HG03439 (cell line): ENCODE results near the gene SH2D3A.
"Not testable (repeated sequence)": the region's sequence is repeated elsewhere in the genome, so short reads cannot be mapped to it uniquely, and the experiment has no call there.

Experiments used
- ATAC-seq: cut with Tn5 transposase; IDR thresholded peaks from one replicate; pipeline ENCODE4 v1.9.1; 2021; ENCODE audit warnings: mild to moderate bottlenecking, moderate library complexity; ENCODE audit not compliant: unreplicated experiment

The SH2D3A gene

DNA sequence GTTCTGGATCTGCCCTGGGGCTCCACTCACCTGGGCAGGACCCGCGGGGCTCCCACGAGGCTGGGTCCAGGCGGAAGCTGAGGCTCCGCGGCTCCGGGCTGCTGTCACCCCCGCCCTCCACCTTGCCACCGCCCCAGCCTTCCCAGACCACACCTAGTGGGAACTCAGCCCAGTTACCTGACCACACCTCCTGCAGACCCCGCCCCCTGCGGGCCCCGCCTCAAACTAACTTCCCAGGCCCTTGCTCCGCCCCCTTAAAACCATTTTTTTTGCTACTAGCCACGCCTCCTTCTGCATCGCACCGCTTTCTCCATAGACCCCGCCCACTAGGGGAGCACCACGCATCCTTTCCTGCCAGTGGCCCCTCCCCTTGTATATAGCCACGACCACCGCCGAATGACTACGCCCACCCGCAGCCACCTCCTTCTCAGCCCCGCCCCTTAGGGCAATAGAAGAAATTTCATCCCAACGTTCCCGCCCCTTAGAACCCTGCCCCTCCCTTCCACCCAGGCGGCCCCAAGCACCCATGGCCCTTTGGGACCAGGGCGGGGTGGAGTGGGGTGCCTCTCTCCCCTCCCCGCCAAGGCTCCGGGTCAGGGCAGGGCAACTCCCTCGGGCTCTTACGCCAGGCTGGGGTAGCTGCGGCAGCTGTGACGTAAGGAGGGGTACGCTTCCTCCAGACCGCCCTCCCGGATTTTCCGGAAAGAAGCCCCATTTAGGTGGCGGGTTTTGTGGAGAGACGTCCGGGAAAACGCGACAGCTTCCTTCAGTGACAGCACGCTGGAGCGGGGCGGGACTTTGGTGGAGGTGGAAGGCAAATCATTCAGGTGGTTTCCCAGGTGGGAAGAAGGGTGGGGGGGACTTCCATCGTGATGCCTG is at the start of gene SH2D3A:
SH2D3A (minus strand) TSS at position 79 of the 879 bp plus-strand sequence. CDS start 3,687 bp downstream, outside the sequence.
- peak; percentile 57 for ATAC-seq

DNA sequence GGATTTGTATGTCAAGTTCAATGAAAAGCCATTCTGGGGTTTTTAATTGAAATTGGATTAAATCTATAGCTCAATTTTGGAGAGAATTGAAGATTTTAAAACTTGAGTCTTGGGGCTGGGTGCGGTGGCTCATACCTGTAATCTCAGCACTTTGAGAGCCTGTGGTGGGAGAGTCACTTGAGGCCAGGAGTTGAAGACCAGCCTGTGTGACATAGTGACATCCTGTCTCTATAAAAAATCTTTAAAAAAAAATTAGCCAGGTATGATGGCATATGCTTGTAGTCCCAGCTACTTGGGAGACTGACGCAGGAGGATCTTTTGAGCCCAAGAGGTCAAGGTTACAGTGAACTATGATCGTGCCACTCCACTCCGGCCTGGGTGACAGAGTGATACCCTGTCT is 46.4 kb upstream of the SH2D3A start:
- ATAC-seq = no peak

DNA sequence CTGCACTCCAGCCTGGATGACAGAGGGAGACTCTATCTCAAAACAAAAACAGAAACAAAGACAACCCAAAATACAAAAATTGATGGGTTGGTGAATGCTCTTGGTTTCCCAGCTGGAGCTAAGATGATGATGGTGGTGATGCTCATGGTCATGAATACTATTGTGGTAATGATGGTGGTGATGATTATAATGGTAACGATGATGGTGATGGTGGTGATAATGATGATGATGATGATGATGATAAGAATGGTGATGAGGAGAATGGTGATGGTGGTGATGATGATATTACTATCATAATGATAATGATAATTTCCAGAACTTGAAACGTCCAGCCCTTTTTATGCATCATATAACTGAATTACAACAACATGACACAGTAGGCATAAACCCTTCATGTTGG is 45.4 kb upstream of the SH2D3A start:
- no peak for ATAC-seq

GRCh38 chr19:6811906-6812305 is 44.7 kb upstream of the SH2D3A start:
- ATAC-seq = no peak

GRCh38 chr19:6811378-6811777 is 44.1 kb upstream of the SH2D3A start:
- ATAC-seq = no peak

DNA sequence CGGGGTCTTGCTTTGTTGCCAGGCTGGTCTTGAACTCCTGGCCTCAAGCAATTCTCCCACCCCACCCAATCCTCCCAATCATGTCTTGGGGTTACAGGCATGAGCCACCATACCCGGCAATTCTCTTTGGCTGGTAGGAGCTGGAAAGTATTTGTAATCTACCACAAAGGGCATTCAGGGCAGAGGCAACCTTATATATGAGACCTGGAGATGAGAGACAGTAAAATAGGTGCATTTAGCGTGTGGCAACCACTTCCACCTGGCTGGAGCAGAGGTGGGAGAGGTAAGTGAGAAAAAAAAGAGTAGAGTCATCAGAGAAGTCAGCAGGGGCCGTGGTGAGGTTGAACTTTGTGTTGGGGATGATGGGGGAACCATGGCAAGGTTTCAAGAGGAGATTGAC is 42.0 kb upstream of the SH2D3A start:
- ATAC-seq = no peak

DNA sequence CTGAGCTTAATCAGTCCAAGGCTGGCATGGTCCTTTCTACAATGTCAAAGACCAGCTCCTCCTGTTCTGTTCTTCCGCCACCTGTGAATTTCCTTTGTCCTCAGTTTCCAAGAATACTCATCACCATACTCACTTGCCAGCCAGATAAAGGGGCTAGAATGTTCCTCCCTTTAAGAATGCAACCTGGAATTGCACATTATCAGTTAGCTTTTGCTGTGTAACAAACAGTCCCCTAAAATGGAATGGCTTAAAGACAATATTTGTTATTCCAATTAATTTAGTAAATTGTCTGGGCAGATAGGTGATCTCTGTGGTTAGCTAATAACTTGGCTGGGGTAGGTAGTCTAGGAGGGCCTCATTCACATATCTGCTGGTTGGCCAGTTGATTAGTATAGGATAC is 41.3 kb upstream of the SH2D3A start:
- ATAC-seq = no peak

GRCh38 chr19:6807291-6807690 is 40.1 kb upstream of the SH2D3A start:
- no peak for ATAC-seq

- no peak for ATAC-seq
These were observed 39.3 kb upstream of the SH2D3A start for GRCh38 chr19:6806488-6806887.

DNA sequence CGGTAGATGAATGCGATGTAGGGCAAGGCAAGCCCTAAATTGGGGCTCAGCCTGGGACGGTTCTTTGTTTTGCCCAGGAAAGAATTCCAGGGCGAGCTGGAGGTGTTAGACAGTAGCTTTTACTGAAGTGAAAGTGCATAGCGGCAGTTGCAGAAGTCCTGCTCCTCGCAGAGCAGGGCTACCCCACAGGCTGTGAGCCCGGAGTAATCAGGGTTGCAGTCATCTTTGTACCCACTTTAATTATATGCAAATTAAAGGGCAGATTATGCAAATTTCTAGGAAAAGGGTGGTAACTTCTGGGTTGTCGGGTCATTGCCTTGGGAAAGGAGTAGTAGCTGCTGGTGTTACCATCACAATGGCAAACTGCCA is 35.8 kb upstream of the SH2D3A start:
- no peak for ATAC-seq

GRCh38 chr19:6802336-6803035 is 35.3 kb upstream of the SH2D3A start:
- no peak for ATAC-seq

DNA sequence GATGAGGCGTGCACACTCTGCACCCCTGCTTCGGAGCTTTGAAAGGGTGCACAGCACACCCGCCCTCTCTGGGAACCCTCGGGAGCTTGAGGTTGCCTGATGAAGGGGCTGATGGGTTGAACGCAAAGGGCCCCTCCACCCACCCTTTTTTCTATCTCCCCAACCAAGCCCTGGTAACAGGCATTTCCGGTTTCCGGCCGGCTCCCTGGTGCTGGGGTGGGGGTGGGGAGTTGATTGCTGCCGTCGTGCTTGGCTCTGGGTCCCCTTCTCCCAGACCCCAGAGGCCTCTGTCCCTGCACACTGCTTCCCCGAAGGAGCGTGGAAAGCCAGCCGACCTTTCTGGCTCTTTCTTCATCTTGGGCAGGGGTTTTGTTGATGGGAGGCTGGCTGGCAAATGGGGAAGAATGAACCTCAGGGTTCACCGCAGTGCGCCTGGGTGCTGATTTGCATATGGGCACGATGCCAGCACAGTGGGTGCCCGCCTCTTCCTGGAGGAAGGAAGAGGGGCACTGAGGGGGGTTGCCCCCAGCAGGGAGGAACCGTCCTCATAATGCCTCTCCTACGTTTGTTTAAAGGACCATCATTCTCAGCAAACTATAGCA is 34.4 kb upstream of the SH2D3A start:
- ATAC-seq = peak; percentile 49

GRCh38 chr19:6800991-6801484 is 33.8 kb upstream of the SH2D3A start:
- no peak for ATAC-seq

- not testable (repeated sequence) for ATAC-seq
These were observed 33.0 kb upstream of the SH2D3A start for GRCh38 chr19:6800160-6800790.

DNA sequence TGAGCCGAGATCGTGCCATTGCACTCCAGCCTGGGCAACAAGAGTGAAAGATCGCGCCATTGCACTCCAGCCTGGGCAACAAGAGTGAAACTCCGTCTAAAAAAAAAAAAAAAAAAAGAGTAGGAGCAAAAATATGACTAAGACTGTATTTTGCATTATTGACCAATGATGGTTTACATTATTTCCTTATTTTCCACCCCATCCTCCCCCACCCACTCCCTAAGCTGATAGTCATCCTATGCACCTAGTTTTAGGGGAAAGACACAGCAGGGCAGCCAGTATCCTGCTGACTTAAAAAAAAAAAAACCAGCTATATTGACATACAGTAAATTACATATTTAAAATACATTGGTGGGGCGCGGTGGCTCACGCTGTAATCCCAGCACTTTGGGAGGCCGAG is 30.4 kb upstream of the SH2D3A start:
- ATAC-seq = no peak

GRCh38 chr19:6796278-6796677 is 29.0 kb upstream of the SH2D3A start:
- no peak for ATAC-seq

GRCh38 chr19:6794686-6795431 is 27.6 kb upstream of the SH2D3A start:
- no peak for ATAC-seq

GRCh38 chr19:6793973-6794372 is 26.7 kb upstream of the SH2D3A start:
- no peak for ATAC-seq

- no peak for ATAC-seq
These were observed 26.2 kb upstream of the SH2D3A start for GRCh38 chr19:6793411-6793810.

GRCh38 chr19:6791237-6791636 is 24.0 kb upstream of the SH2D3A start:
- no peak for ATAC-seq
